B cell (primary cell): ENCODE measurements around the gene PPTC7.

Experiments used
- EZH2 ChIP-seq: IDR thresholded peaks from 2 replicates; pipeline ENCODE4 v1.6.1; 2012; ENCODE audit warnings: borderline replicate concordance, low read depth, mild to moderate bottlenecking, moderate library complexity, low read length; ENCODE audit not compliant: insufficient read depth, poor library complexity, severe bottlenecking
- TF ChIP-seq, protein P1 (sequence below): fragments of 200-600 bp; IDR thresholded peaks from one replicate; pipeline ENCODE4 v1.8.0; 2022; ENCODE audit warnings: antibody characterized with exemption, mild to moderate bottlenecking

DNA sequence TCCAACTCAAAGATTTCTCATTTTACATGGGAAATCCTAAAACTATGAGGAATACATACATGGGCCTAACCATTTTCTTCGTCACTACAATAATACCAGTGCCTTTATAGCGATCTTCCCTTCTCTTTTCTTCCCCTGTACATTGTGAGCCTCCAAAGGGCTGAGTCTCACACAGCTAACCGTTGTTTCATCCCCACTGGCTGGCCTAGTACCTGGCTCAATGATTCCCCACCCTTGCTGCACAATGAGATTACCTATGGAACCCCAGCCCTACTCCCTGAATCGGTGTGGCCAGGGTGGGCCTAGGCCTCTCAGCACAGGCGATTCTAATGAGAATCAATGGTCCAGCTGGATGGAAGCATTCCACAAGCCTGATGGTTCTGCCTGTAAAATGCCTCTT is 16.1 kb downstream of the PPTC7 start:
- TF ChIP-seq, protein P1, sequence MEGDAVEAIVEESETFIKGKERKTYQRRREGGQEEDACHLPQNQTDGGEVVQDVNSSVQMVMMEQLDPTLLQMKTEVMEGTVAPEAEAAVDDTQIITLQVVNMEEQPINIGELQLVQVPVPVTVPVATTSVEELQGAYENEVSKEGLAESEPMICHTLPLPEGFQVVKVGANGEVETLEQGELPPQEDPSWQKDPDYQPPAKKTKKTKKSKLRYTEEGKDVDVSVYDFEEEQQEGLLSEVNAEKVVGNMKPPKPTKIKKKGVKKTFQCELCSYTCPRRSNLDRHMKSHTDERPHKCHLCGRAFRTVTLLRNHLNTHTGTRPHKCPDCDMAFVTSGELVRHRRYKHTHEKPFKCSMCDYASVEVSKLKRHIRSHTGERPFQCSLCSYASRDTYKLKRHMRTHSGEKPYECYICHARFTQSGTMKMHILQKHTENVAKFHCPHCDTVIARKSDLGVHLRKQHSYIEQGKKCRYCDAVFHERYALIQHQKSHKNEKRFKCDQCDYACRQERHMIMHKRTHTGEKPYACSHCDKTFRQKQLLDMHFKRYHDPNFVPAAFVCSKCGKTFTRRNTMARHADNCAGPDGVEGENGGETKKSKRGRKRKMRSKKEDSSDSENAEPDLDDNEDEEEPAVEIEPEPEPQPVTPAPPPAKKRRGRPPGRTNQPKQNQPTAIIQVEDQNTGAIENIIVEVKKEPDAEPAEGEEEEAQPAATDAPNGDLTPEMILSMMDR, result no peak
- TF ChIP-seq EZH2, result no peak
